Measurements from ENCODE around the gene EYA2. TPM values are rescaled to one million over a fixed set of nuclear protein-coding genes. Genes with fewer than 3 reads are reported as not detected.
A peak's percentile ranks its signal among the peaks of the same experiment; 100 is the strongest.

EYA2 gene
- polyA plus RNA-seq, 6 donors from 2014 or later: not detected

- Mint-ChIP-seq H3K4me1 (no peaks in the 10 kb centered on the region), H3K27ac (no peak overlapping the region), H3K4me3 (no peak overlapping the region), H3K36me3 (no peaks in the 10 kb centered on the region), H3K27me3 (peaks cover 16 to 52% (median 44%) of the 10 kb centered on the region in 3 donors), H3K9me3 (peaks cover 0 to 17% (median 5%) of the 10 kb centered on the region in 7 donors)
- DNase-seq (no peak), ATAC-seq (ENCODE audit: low read depth in 2 of 2) (no peak)
Measured at GRCh38 chr20:47141941-47142773, 247.5 kb downstream of the EYA2 start.

- DNase-seq (no peak), ATAC-seq (ENCODE audit: low read depth in 2 of 2) (no peak)
- H3K27ac Mint-ChIP-seq: no peak overlapping the region
- no peaks in the 10 kb centered on the region for H3K36me3 Mint-ChIP-seq
- no peak overlapping the region for H3K4me3 Mint-ChIP-seq
- H3K4me1 Mint-ChIP-seq: no peaks in the 10 kb centered on the region
- H3K9me3 Mint-ChIP-seq: peaks cover 0 to 17% (median 5%) of the 10 kb centered on the region in 7 donors
- peaks cover 20 to 54% (median 49%) of the 10 kb centered on the region in 3 donors for H3K27me3 Mint-ChIP-seq
Measured at GRCh38 chr20:47142774-47143170, 248.1 kb downstream of the EYA2 start.

GRCh38 chr20:47143657-47144056, 249.0 kb downstream of the EYA2 start:
- H3K27me3 Mint-ChIP-seq: peaks cover 20 to 54% (median 49%) of the 10 kb centered on the region in 3 donors
- H3K36me3 Mint-ChIP-seq: no peaks in the 10 kb centered on the region
- H3K4me3 Mint-ChIP-seq: no peak overlapping the region
- DNase-seq: no peak
- H3K9me3 Mint-ChIP-seq: peaks cover 0 to 17% (median 5%) of the 10 kb centered on the region in 7 donors
- ATAC-seq (ENCODE audit: low read depth in 2 of 2): no peak
- H3K27ac Mint-ChIP-seq: no peak overlapping the region
- no peaks in the 10 kb centered on the region for H3K4me1 Mint-ChIP-seq

GRCh38 chr20:47144463-47144862, 249.8 kb downstream of the EYA2 start:
- no peak for DNase-seq
- Mint-ChIP-seq H3K27ac (no peak overlapping the region), H3K4me3 (no peak overlapping the region), H3K4me1 (no peaks in the 10 kb centered on the region), H3K27me3 (peaks cover 15 to 52% (median 48%) of the 10 kb centered on the region in 3 donors), H3K36me3 (no peaks in the 10 kb centered on the region), H3K9me3 (peaks cover 0 to 17% (median 5%) of the 10 kb centered on the region in 7 donors)
- no peak for ATAC-seq (ENCODE audit: low read depth in 2 of 2)

GRCh38 chr20:47146686-47147085, 252.0 kb downstream of the EYA2 start:
- Mint-ChIP-seq H3K27me3 (peaks cover 16 to 54% (median 50%) of the 10 kb centered on the region in 3 donors), H3K36me3 (peaks cover 4 to 8% of the 10 kb centered on the region in 2 donors)
- no peak for ATAC-seq (ENCODE audit: low read depth in 2 of 2)

GRCh38 chr20:47148059-47148458, 253.4 kb downstream of the EYA2 start:
- H3K4me1 Mint-ChIP-seq: peaks cover 0 to 4% (median 3%) of the 10 kb centered on the region in 3 donors
- peaks cover 22 to 60% (median 53%) of the 10 kb centered on the region in 3 donors for H3K27me3 Mint-ChIP-seq
- peaks cover 0 to 4% (median 3%) of the 10 kb centered on the region in 7 donors for H3K9me3 Mint-ChIP-seq
- H3K4me3 Mint-ChIP-seq: no peak overlapping the region
- no peak for ATAC-seq (ENCODE audit: low read depth in 2 of 2)
- peaks cover 4 to 8% of the 10 kb centered on the region in 2 donors for H3K36me3 Mint-ChIP-seq
- no peak for DNase-seq
- no peak overlapping the region for H3K27ac Mint-ChIP-seq

More at GRCh38 chr20:47146686-47147085, 252.0 kb downstream of the EYA2 start:
- no peak for DNase-seq
- Mint-ChIP-seq H3K4me1 (peaks cover 0 to 4% (median 3%) of the 10 kb centered on the region in 3 donors), H3K4me3 (no peak overlapping the region), H3K9me3 (peaks cover 0 to 8% (median 4%) of the 10 kb centered on the region in 7 donors), H3K27ac (no peak overlapping the region)

- H3K27me3 Mint-ChIP-seq: peaks cover 16 to 55% (median 51%) of the 10 kb centered on the region in 3 donors
- DNase-seq (no peak), ATAC-seq (ENCODE audit: low read depth in 2 of 2) (no peak)
- peaks cover 0 to 4% (median 3%) of the 10 kb centered on the region in 3 donors for H3K4me1 Mint-ChIP-seq
- peaks cover 4 to 8% of the 10 kb centered on the region in 2 donors for H3K36me3 Mint-ChIP-seq
- no peak overlapping the region for H3K4me3 Mint-ChIP-seq
- peak overlapping the region in 1 of 6 donors; percentile 25 for H3K27ac Mint-ChIP-seq
- peaks cover 0 to 14% (median 4%) of the 10 kb centered on the region in 7 donors for H3K9me3 Mint-ChIP-seq
Measured at GRCh38 chr20:47149939-47150338, 255.3 kb downstream of the EYA2 start.

- peaks cover 4 to 8% of the 10 kb centered on the region in 2 donors for H3K36me3 Mint-ChIP-seq
- no peak for DNase-seq
- H3K27me3 Mint-ChIP-seq: peaks cover 16 to 49% (median 45%) of the 10 kb centered on the region in 3 donors
- peak; percentile 48 to 64 for ATAC-seq (ENCODE audit: low read depth in 2 of 2)
- peaks cover 0 to 4% (median 3%) of the 10 kb centered on the region in 3 donors for H3K4me1 Mint-ChIP-seq
- H3K4me3 Mint-ChIP-seq: no peak overlapping the region
- H3K9me3 Mint-ChIP-seq: peaks cover 0 to 14% (median 4%) of the 10 kb centered on the region in 7 donors
- H3K27ac Mint-ChIP-seq: no peak overlapping the region
Measured at GRCh38 chr20:47150403-47151152, 255.9 kb downstream of the EYA2 start.

- Mint-ChIP-seq H3K27me3 (peaks cover 16 to 39% (median 35%) of the 10 kb centered on the region in 3 donors), H3K4me3 (no peak overlapping the region), H3K27ac (peak overlapping the region in 1 of 6 donors; percentile 5), H3K4me1 (peaks cover 0 to 4% (median 3%) of the 10 kb centered on the region in 3 donors), H3K36me3 (peaks cover 4 to 8% of the 10 kb centered on the region in 2 donors), H3K9me3 (peaks cover 0 to 14% (median 4%) of the 10 kb centered on the region in 7 donors)
- ATAC-seq (ENCODE audit: low read depth in 2 of 2) (no peak), DNase-seq (no peak)
Measured at GRCh38 chr20:47152068-47152467, 257.4 kb downstream of the EYA2 start.

- Mint-ChIP-seq H3K4me3 (no peak overlapping the region), H3K9me3 (peaks cover 0 to 14% (median 4%) of the 10 kb centered on the region in 7 donors), H3K4me1 (peaks cover 0 to 4% (median 3%) of the 10 kb centered on the region in 3 donors), H3K36me3 (peaks cover 4 to 8% of the 10 kb centered on the region in 2 donors), H3K27me3 (peaks cover 23 to 38% (median 29%) of the 10 kb centered on the region in 3 donors), H3K27ac (peak overlapping the region in 1 of 6 donors; percentile 14)
- ATAC-seq (ENCODE audit: low read depth in 2 of 2) (no peak), DNase-seq (no peak)
Measured at GRCh38 chr20:47154089-47154488, 259.4 kb downstream of the EYA2 start.

- Mint-ChIP-seq H3K4me3 (no peak overlapping the region), H3K27ac (no peak overlapping the region), H3K36me3 (peaks cover under 1 to 2% of the 10 kb centered on the region in 2 donors), H3K4me1 (peaks cover 0 to under 1% (median 0%) of the 10 kb centered on the region in 3 donors), H3K27me3 (peaks cover 28 to 33% (median 32%) of the 10 kb centered on the region in 3 donors), H3K9me3 (peaks cover 0 to 10% (median under 1%) of the 10 kb centered on the region in 7 donors)
- ATAC-seq (ENCODE audit: low read depth in 2 of 2): no peak
- no peak for DNase-seq
Measured at GRCh38 chr20:47156301-47157137, 261.9 kb downstream of the EYA2 start.

- peaks cover 16 to 20% (median 19%) of the 10 kb centered on the region in 3 donors for H3K27me3 Mint-ChIP-seq
- no peak overlapping the region for H3K27ac Mint-ChIP-seq
- H3K9me3 Mint-ChIP-seq: peaks cover 0 to 10% (median 0%) of the 10 kb centered on the region in 7 donors
- DNase-seq (no peak), ATAC-seq (ENCODE audit: low read depth in 2 of 2) (no peak)
- no peaks in the 10 kb centered on the region for H3K36me3 Mint-ChIP-seq
- no peaks in the 10 kb centered on the region for H3K4me1 Mint-ChIP-seq
- H3K4me3 Mint-ChIP-seq: no peak overlapping the region
Measured at GRCh38 chr20:47159166-47159565, 264.5 kb downstream of the EYA2 start.

Measured in naive B cell (primary cell).